GM21529 (cell line): ENCODE measurements around the gene PPP1R1B.

ENCODE experiments used
- ATAC-seq: cut with Tn5 transposase; IDR thresholded peaks from one replicate; pipeline ENCODE4 v1.9.1; 2021; ENCODE audit not compliant: unreplicated experiment

Gene PPP1R1B

DNA sequence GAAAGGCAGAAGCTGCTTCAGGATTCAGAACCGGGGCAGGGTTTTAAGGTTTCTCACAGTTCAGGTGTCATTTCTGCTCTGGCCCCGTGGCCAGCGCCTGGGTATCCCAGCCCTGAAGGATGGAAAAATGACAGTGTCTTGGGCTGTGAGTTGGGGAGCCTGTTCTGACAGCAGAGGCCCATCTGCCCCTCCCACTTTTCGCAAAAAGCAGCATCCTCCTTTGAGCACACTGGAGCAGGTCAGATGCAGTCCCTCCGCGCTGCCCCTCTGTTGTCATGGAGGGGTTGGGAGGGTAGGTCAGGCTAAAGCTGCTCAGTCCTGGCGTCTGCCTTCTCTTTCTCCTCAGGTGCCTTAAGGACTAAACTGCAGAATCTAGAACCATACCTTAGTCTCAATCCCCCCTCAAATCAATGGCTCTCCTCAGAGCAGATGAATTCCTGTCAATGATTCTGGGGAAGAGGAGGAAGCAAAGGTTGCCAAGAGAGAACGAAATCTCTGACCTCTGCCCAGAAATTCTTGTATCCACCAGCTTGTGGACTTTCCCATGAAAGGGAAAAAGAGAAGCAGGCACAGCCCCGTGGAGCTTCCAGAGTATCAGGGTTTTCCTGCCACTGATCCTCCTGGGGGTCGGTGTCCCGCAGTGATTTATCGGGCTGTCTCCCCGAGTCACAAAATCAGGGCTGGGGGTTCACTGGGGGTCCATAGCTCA lies 26.3 kb upstream of the PPP1R1B start:
- ATAC-seq = no peak

DNA sequence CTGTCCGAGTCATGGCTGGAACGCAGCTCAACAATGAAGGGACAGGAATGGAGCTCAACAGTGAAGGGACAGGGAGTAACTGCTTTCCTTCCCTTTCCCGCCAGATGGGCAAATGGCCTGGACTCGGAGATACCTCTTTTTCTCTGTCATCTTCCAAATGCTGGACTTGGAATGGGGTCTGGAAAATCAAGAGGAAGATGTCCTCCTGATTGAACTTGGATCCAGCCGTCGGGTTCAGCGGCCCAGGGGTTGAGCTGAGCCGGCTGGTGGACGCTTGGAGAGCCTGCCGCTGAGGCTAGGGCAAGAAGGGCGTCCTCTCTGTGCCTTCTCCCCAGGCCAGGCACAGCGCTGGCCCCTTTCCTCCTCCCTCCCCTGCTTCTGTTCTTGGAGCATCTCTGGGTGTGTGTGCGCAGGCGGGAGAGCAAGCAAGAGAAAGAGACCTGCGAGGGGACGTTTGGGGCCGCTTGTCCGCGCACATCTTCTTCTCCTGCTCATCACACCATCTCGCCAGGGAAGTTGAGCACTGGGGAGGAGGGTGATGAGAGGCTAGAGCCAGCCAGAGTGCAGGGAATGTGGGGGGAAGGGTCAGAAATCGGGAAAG lies 25.7 kb upstream of the PPP1R1B start:
- ATAC-seq = no peak

DNA sequence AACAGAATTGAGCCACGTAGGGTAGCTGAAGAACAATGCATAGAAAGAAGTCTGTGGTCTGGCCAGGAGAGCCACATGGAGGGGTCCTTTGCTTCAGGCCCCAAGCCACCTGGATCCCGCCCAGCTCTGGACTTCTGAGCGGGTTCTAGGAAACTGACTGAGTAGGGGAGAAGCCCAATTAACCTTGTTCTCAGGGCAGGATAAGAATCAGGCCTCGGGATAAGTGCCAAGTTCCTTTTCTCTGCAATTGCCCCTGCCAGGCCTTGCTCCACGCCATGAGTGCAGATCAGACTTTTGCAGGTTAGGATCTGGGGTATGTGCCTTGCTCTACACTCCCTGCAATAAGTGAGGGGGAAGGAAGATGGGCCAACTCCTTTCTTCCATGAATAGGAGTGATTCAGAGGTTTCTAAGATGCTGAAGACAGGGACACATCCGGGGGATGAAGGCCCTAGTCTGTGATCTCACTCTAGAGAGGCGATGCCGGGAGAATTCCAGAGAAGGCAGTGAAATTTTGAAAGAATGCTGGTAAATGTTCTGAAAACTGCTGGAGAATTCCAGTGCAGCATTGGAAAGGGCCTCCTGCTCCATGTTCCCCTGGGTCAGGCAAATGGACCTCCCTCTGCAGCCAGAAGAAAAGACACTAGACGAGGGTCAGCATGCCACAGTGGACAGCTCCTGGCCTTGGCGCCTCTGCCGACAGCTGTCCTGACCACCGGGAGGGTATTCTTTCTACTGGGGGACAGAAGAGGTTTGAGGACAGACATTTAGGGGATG lies 24.8 kb upstream of the PPP1R1B start:
- no peak for ATAC-seq

DNA sequence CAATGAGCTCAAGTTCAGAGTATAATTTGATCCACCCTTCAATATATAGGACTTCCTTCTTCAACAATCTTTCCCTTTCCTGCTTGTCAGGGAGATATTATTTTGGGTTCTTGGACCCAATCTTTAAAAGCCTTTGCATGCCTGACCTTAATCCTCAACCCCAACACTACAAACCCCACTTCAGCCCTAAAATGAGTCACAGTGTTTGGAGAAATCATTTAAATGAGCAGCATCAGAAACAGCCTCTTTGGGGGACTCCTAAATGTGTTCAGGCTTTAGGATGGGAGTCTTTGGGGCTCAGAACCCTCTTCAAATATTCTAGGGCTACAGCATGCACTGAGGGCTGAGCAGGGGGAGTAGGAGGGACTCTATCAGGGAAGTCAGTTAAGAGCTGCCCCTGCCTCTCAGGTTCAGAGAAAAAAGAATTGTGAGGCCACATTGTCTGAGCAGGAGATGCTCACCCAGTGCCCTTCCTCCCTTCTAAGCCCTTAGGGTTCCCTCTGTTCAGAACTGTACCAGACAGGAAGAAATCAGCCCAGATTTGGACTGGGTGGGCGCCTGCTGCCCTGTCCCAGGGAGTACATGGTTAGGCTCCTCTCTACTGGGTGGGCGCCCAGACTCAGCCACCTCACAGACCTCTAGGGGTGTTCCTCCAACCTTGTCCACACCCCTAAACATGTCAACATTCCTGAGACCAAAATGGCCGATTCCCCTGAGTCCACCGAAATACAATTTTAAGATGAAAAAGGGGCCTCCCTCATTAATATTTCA lies 24.0 kb upstream of the PPP1R1B start:
- ATAC-seq = no peak

DNA sequence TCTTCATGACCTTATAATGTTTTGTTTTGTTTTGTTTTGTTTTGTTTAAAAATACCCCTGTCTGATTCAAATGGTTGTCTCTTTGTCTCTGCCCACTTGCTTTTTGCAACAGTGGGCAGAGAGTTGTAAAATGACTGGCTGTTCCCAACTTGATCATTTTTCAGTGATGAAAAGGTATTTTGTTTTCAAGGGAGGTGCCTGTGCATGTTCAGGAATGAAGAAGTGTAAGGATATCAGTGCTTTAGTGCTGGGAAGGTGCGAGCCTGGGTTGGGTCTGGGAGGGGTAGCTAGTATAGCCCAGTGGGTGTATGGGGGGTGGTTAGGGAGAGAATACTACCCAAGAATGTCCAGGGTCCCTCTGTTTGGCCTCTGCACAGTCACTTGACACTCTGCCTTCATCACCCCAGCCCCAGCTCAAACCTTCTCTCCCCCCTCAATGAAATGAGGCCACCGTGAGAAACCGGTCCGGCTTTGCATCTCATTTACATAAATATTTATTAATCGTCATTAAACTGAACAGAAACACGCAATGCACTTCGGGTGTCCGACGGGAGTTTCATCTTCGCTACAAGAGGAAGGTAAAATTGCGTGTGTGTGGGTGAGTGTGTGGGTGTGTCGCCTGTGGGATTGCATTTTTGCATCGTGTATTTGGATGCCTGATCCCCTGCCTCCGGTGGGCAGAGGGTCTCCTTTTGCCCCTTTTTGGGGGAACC lies 23.3 kb upstream of the PPP1R1B start:
- ATAC-seq = no peak

DNA sequence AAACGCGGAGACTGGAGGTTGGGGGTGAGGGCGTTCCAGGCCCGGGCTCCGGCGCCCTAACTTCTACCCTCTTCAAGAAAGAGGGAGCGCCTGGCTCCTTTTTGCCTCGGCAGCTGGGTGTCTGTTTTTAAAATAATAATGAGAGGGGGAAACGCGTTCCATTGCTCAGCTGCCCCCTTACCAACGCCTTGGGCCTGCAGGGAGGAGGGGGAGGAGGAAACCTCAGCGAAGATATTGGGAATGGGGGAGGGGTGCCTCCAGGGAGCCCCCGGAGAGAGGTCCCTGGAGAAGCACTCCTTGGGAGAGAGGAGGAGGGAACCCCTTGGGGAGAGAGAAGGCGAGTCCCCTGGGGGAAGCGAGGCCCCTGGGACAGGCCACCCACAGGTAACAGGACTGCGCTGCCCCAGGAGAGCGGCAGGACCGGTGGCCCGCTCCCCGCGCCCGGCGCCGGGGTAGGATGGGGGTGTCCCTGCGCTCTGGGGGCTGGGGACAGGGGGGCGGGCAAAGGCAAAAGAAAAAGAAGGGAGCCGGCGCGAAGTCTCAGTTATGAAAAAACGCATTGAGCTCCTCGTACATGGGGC lies 21.8 kb upstream of the PPP1R1B start:
- no peak for ATAC-seq

DNA sequence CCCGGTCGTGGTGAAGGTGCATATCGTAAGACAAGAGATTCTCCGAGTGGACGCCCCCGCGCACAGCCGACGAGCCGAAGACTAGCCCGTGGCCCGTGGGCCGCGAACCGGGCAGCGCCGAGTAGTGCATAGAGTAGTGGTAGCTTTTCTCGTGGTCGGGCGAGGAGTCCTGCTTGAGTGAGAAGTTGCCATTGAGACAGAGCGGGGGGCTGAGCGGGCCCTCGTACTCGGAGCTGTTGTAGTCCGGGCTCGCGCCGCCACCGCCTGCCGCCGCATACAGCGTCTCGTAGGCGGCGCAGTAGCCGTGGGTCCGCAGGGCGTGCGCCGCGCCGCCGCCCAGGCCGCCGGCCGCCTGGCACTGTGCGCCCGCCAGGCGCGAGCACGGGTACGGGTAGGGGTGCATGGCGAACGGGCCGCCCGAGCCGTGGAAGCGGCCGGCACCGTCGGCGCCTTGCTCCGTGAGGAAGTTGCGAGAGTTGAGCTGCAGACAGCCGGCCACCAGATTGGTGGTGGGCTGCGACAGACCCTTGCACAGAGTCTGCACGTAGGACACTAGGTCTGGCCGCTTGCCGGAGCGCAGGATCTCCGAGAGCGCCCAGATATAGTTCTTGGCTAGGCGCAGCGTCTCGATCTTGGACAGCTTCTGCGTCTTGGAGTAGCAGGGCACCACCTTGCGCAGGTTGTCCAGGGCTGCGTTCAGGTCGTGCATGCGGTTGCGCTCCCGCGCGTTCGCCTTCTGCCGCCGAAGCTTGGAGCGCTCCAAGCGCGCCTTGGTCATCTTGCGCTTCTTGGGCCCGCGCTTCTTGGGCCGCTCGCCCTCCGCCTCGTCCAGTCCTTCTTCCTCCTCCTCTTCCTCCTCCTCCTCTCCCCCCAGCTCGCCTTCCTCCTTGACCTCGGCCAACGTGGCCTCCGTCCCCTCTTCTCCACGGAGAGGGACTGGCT lies 21.0 kb upstream of the PPP1R1B start:
- no peak for ATAC-seq

DNA sequence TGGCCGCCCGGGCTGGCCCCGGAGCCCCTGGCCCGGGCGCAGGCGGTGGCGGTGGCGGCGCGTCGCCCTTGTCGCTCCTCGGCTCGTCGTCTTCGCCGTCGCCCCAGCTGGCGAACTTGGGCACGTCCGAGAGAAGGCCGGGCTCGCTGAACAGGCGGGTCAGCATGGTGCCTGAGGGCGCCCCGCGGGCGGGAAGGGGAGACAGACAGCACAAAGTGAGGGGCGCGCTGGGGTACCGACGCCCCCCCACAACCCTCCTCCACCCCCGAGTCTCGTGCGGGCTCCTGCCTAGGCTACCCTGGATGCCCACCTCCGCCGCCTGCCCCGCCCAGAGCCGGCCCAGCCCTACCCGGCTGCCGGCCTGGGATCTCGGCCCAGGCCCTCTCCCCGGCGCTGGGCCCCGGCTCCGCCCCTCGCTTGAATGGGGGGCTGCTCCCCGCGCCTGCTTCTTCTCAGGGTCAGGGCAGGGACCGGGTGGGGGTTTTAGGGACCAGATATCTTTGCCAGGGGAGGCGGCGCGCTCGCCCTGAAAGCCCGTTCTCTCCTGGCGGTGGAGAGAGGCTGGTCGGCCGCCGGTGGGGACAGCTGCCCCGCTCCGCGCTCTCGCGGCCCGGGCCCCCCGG lies 20.2 kb upstream of the PPP1R1B start:
- ATAC-seq = no peak

DNA sequence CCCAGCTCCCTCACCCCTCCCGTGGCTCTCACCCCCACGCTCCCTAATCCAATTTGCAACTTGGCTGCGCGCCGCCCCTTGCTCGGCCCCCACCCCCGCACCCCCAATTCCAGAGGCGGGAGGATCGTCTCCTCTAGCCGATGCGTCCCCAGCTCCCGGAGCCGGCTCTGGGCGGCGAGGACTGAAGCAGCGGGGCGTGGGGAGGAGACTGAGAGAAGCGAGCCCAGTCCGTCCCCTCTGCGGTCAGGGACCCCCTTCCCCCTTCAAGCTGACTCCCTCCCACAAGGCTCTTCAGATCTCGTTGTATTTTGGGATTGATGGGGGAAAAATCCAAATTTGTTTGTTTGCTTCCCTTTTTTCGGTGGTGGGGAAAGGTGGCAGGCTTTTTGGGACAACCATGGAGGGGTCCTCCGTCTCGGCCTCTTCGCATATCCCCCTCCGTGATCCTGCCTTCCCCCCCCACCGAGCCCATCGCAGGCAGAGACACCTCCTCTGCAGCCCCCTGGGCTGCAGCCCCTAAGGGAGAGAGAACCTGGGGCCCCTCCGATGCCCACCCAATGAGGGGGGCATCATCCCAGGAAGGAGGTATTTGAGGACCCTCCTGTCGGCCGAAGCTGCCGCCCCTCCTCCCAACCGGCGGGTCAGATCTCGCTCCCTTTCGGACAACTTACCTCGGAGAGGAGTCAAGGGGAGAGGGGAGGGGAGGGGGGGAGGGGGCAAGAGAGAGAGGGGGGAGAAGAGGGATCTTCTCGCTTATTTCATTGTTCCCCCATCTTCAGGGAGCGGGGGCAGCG lies 19.5 kb upstream of the PPP1R1B start:
- no peak for ATAC-seq

DNA sequence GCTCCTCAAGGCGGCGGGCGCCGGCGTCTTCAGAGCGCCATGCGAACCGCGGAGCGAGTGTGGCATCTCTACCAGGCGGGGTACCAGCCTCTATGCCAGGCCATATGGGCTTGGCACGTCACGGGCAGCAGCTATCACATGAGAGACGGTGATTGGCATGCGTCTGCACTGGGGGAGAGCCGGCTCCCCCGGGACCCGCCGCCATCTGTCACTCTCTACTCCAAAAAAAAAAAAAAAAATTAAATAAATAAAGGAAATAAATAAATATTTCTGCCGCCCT lies 19.0 kb upstream of the PPP1R1B start, which contains the start of gene NEUROD2:
Gene NEUROD2 (minus strand): TSS at position 70 of the 280 bp plus-strand sequence. CDS start 1,321 bp downstream, outside the sequence.
- no peak for ATAC-seq

DNA sequence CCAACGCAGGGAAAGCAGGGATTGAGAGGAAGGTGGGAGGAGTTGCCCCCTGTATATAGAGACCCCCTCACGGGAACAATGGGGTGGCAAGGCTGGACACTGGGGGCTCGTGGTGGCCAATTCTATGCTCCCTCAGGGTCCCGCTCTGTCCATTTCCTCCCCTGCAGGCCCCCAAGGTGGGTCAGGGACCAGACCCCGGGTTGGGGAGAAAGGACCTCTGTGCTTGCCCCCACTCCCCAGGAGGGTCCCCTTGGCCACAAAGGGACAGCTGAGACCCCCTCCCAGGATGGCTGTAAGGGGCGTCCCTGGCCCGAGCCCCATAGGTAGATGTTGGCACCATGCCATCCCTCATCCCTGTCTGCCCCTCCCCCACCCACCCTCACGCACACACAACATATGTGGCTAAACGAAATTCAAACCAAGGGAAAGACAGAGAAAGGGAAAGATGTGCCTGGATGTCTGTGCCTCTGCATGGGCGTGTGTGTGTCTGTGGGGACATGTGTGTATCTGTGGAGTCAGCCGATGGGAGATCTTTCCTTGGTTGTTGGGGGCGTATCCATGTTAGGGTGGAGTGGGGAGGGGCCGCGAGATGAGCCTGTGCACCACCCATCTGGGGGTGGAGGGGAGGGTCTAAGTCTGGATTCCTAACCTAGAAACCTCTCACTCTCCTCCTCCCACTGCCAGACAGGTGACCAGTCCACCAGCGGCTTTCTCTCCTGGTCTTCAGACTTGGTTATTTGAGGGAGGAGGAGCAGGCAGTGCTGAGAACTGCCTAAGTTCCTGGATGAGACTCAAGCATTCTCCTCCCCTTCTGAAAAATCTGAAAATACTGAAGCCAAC lies 18.4 kb upstream of the PPP1R1B start:
- no peak for ATAC-seq

DNA sequence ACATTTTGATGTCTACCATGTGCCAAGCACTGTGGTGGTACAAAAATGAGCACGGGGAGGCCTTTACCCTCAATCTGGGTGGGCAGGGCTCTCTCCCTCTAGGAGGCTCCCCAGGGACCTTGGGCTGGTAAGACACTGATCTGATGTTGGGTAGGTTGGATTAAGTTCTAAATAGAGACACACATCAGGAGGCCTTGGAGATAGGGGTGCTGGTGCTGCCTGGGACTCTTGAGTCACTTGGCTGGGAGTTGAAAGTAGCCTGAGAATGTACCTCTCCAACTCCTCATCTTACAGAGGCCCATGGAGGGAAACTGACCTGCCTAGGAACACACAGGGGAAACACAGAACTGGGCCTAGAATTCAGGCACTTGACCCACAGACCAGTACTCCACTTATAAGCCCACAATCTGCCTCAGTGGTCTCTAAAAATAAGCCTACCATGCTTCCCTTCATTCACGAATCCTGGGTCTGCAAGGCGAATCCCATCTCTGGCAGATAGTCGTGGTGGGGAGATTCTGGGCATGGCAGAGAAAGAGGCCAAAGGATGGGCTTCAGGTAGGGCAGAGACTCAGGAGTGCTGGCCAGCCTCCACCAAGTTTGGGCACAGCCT lies 17.2 kb upstream of the PPP1R1B start:
- no peak for ATAC-seq

DNA sequence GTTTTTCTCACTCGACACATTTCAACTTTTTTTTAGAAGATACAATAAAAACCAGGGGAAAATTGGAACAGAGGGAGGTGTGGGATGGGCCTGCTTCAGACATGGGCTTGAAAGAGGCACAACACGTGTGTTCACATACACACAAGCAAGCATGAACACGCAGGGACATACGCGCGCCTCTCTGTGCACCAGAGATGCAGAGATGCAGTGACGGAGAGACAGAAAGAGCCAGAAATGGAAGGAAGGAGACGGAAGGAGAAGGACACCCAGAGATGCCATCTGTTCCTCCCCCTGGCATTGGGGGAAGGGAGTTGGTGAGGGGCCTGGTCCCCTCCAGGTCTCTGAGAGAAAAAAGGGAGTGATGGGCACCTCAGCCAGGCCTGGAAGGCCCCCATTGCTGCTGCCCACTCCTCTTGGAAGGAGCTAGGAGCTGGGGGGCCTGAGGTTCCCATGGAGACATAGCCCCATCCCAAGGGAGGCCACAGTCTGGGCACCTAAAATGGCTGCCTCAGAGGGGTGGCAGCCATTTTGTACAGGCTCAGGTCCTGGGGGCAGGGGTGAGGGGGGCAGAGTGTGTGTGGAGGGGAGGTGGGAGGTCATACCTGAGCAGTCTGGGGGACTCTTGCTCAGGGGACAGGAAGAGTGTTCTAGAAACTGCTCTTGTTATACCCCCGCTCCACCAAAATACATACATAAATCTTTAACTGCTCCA lies 15.2 kb upstream of the PPP1R1B start:
- ATAC-seq = no peak

DNA sequence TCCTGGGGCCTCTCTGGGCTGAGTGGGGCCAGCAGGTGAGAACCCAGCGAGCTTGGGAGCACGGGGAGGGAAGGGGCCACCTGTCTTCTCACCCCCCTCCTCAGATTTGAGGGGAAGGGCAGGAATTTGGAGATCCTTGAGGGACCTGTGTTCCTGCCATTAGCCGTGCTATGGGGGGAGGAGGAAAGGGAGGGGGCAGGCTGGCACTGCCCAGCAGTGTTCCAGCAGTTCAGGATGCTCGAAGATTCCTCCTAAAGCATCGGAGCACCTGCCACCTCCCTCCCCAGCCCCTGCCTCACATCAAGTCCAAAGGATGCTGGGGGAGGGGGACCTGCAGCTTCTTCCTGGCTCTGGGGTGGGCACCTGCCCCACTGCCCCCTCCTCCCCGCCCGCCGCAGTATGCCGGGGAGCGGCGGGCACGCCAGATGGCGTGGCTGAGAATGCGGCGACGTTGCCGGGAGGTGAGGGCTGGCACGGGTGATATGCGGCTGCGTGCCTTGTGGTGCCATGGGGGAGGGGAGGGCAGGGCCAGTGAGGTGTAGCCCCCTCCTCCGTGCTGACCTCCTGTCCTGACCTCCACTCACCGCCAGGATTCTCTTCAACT lies 14.4 kb upstream of the PPP1R1B start:
- ATAC-seq = no peak

DNA sequence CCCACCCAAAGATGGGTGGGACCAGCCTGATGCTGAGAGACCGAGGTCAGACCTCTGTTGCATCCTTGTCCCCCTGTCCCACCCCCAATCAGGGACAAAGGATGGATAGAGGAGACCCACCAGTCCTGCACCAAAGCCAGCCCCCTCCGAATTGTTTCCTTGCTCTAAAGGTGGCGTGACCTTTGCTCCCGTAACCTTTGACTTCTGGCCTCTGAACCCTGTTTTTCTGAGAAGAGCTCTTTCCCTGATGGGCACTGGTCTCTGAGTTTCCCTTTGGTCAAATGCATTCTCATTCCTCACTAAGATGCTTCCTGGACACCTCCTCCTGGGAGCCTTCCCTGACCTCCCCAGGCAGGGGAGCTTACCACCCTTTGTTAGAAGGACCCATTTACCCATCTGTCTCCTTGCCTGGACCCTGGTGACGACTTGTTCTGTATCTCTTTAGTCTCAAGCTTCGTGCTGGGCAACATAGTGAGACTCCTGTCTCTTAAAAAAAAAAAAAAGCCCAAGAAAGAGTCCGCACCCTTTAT lies 13.8 kb upstream of the PPP1R1B start:
- ATAC-seq = no peak
